Activated T-helper 17 cell treated with anti-CD3 and anti-CD28 coated beads, Interleukin-2, amount 50 U/mL, for 72 hours (primary cell): ENCODE measurements around the gene NECAP2. TPM values are rescaled to one million over a fixed set of nuclear protein-coding genes. Genes with fewer than 3 reads are reported as not detected.
"Not testable (repeated sequence)": the region's sequence is repeated elsewhere in the genome, so short reads cannot be mapped to it uniquely, and the experiment has no call there.

Experiments
- ATAC-seq: fragments of 150-1000 bp; cut with Tn5 transposase; replicated peaks from 2 replicates; pipeline ENCODE4 v1.10.0; 2021; ENCODE audit warnings: mild to moderate bottlenecking, moderate library complexity
- H3K27ac Mint-ChIP-seq: one replicate; pipeline ENCODE4 v1.8.0; 2022; ENCODE audit warnings: mixed read lengths
- H3K27me3 Mint-ChIP-seq: one replicate; pipeline ENCODE4 v1.8.0; 2022; ENCODE audit warnings: mixed read lengths
- H3K36me3 Mint-ChIP-seq: one replicate; pipeline ENCODE4 v1.8.0; 2022; ENCODE audit warnings: low read depth, mild to moderate bottlenecking, mixed read lengths
- H3K4me1 Mint-ChIP-seq: one replicate; pipeline ENCODE4 v1.8.0; 2022; ENCODE audit warnings: mixed read lengths
- H3K4me3 Mint-ChIP-seq: one replicate; pipeline ENCODE4 v1.8.0; 2022; ENCODE audit warnings: mild to moderate bottlenecking, mixed read lengths
- H3K9me3 Mint-ChIP-seq: one replicate; pipeline ENCODE4 v1.8.0; 2022; ENCODE audit warnings: mixed read lengths
- total RNA-seq, 2 donors: library from RNA; stranded (reverse); gene quantifications; one replicate each; pipeline ENCODE4 v1.2.3, GENCODE V29; 2022

The NECAP2 gene
- total RNA-seq, 2 donors from 2014 or later = 68.0 to 83.7 TPM

DNA sequence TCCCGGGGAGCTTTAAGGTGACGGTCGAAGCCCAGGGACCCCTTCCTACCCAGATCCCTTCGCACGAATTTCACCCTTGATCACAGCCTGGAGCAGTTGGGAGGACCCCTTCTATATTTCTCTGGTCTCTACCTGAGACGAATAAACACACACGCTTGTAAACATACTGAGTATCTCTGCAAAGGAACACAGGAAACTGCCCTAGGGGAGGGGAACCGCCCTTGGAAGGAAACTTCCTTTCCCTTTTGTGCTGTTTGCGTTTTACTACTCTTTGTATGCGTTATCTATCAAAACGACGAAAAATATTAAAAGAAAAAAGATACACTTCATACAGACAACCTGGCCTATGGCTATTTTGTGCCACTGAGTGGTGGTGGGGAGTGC is 750 bp downstream of the NECAP2 start:
- Mint-ChIP-seq H3K27ac (peak overlapping the region; percentile 94), H3K9me3 (no peaks in the 10 kb centered on the region), H3K4me1 (peaks cover 17% of the 10 kb centered on the region), H3K36me3 (peaks cover 55% of the 10 kb centered on the region), H3K4me3 (peak overlapping the region; percentile 93), H3K27me3 (no peaks in the 10 kb centered on the region)
- ATAC-seq = peak; percentile 39

- Mint-ChIP-seq H3K27ac (peak overlapping the region; percentile 94), H3K27me3 (no peaks in the 10 kb centered on the region), H3K4me3 (peak overlapping the region; percentile 93), H3K36me3 (peaks cover 64% of the 10 kb centered on the region), H3K9me3 (no peaks in the 10 kb centered on the region), H3K4me1 (peaks cover 17% of the 10 kb centered on the region)
- peak; percentile 13 for ATAC-seq
Measured at GRCh38 chr1:16442265-16442664, 1.7 kb downstream of the NECAP2 start.

- no peak for ATAC-seq
- peak overlapping the region; percentile 93 for H3K4me3 Mint-ChIP-seq
- peaks cover 17% of the 10 kb centered on the region for H3K4me1 Mint-ChIP-seq
- no peaks in the 10 kb centered on the region for H3K27me3 Mint-ChIP-seq
- no peaks in the 10 kb centered on the region for H3K9me3 Mint-ChIP-seq
- H3K36me3 Mint-ChIP-seq = peaks cover 71% of the 10 kb centered on the region
- H3K27ac Mint-ChIP-seq = peak overlapping the region; percentile 94
Measured at GRCh38 chr1:16442941-16443340, 2.4 kb downstream of the NECAP2 start.

- Mint-ChIP-seq H3K27ac (peak overlapping the region; percentile 94), H3K36me3 (peaks cover 84% of the 10 kb centered on the region), H3K4me3 (peak overlapping the region; percentile 93), H3K27me3 (no peaks in the 10 kb centered on the region), H3K4me1 (peaks cover 24% of the 10 kb centered on the region), H3K9me3 (no peaks in the 10 kb centered on the region)
- ATAC-seq = no peak
Measured at GRCh38 chr1:16443975-16444770, 3.6 kb downstream of the NECAP2 start.

GRCh38 chr1:16445052-16445451 is 4.5 kb downstream of the NECAP2 start:
- ATAC-seq = no peak
- H3K36me3 Mint-ChIP-seq = peaks cover 92% of the 10 kb centered on the region
- no peaks in the 10 kb centered on the region for H3K9me3 Mint-ChIP-seq
- H3K4me3 Mint-ChIP-seq = no peak overlapping the region
- no peak overlapping the region for H3K27ac Mint-ChIP-seq
- H3K4me1 Mint-ChIP-seq = peaks cover 29% of the 10 kb centered on the region
- no peaks in the 10 kb centered on the region for H3K27me3 Mint-ChIP-seq

DNA sequence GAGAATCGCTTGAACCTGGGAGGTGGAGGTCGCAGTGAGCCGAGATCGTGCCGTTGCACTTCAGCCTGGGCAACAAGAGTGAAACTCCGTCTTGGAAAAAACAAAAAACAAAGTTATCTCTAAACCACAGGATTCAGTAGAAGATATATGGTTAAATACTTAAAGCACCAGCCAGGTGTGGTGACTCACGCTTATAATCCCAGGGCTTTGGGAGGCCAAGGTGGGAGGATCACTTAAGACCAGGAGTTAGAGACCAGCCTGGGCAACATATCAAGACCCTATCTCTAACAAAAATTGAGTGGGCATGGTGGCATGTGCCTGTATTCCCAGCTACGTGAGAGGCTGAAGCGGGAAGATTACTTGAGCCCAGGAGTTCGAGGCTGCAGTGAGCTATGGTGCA is 5.6 kb downstream of the NECAP2 start:
- no peak for ATAC-seq
- no peak overlapping the region for H3K4me3 Mint-ChIP-seq
- peaks cover 100% of the 10 kb centered on the region for H3K36me3 Mint-ChIP-seq
- no peaks in the 10 kb centered on the region for H3K9me3 Mint-ChIP-seq
- no peak overlapping the region for H3K27ac Mint-ChIP-seq
- peaks cover 31% of the 10 kb centered on the region for H3K4me1 Mint-ChIP-seq
- no peaks in the 10 kb centered on the region for H3K27me3 Mint-ChIP-seq

- H3K4me3 Mint-ChIP-seq = no peak overlapping the region
- no peaks in the 10 kb centered on the region for H3K27me3 Mint-ChIP-seq
- peaks cover 100% of the 10 kb centered on the region for H3K36me3 Mint-ChIP-seq
- peak overlapping the region; percentile 52 for H3K27ac Mint-ChIP-seq
- peaks cover 38% of the 10 kb centered on the region for H3K4me1 Mint-ChIP-seq
- ATAC-seq = no peak
- H3K9me3 Mint-ChIP-seq = no peaks in the 10 kb centered on the region
Measured at GRCh38 chr1:16447641-16448040, 7.1 kb downstream of the NECAP2 start.

DNA sequence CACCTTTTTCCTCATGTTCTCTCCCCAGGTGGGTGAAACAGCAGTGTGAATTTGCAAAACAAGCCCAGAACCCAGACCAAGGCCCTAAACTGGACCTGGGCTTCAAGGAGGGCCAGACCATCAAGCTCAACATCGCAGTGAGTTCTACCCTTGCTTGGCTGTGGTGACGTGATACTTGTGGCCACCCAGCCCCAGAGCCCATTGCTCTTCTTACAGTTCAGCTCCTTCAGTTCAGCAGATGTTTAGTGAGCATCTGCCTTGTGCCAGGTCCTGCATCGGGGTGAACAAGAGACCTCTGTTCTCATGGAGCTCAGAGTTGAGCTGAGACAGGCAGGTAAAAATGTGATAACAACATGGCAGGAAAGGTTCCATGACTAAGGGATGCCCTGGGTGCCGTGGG is 8.5 kb downstream of the NECAP2 start:
- H3K4me3 Mint-ChIP-seq = no peak overlapping the region
- no peaks in the 10 kb centered on the region for H3K9me3 Mint-ChIP-seq
- no peak for ATAC-seq
- peaks cover 26% of the 10 kb centered on the region for H3K4me1 Mint-ChIP-seq
- H3K27me3 Mint-ChIP-seq = no peaks in the 10 kb centered on the region
- H3K27ac Mint-ChIP-seq = peak overlapping the region; percentile 80
- peaks cover 98% of the 10 kb centered on the region for H3K36me3 Mint-ChIP-seq

DNA sequence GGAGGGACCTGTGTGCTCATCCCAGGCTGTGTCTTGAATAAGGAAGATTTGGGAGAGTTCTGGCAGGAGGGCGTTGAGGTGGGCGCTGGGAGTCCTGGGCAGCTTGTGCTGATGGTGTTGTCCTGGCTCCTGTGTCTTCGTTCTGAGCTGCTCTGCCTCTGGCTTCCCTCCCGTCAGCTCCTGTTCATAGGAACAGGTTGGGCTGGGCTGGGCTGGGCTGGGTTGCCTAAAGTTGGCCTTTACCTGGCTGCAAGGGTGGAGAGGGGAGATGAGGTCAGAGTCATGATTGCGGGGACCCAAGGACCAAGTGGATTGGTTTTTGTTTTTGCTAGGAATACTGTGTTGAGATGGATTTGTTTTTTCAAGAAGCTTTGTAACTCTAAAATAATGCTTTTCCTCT is 9.1 kb downstream of the NECAP2 start:
- peaks cover 21% of the 10 kb centered on the region for H3K4me1 Mint-ChIP-seq
- no peak overlapping the region for H3K4me3 Mint-ChIP-seq
- peak overlapping the region; percentile 80 for H3K27ac Mint-ChIP-seq
- H3K9me3 Mint-ChIP-seq = no peaks in the 10 kb centered on the region
- no peaks in the 10 kb centered on the region for H3K27me3 Mint-ChIP-seq
- H3K36me3 Mint-ChIP-seq = peaks cover 98% of the 10 kb centered on the region
- no peak for ATAC-seq

DNA sequence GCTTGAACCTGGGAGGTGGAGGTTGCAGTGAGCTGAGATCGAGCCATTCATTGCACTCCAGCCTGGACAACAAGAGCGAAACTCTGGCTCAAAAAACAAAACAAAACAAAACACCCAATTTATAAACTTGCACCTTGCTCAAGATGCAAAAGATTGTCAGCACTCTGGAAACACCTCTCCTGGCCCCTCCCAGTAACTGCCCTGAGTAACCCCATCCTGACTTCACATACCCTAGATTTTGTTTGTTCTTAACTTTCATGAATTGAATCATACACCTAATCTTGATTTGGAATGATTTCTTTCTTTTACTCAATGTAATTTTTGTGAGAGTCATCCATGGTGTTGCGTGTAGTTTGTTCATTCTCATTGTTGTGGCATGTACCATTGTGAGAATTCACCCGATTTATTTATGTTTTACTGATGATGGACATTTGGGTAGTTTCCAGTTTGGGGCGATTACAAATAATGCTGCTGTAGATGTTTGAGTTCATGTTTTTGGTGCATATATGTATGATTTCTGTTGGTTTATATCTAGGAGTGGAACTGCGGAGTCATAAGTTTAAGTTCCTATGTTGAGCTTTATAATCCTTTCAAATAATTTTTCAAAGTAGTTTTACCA is 10.4 kb downstream of the NECAP2 start:
- Mint-ChIP-seq H3K27me3 (no peaks in the 10 kb centered on the region), H3K4me3 (no peak overlapping the region), H3K9me3 (no peaks in the 10 kb centered on the region), H3K27ac (peak overlapping the region; percentile 37), H3K36me3 (peaks cover 98% of the 10 kb centered on the region), H3K4me1 (peaks cover 21% of the 10 kb centered on the region)
- ATAC-seq = peak; percentile 71

DNA sequence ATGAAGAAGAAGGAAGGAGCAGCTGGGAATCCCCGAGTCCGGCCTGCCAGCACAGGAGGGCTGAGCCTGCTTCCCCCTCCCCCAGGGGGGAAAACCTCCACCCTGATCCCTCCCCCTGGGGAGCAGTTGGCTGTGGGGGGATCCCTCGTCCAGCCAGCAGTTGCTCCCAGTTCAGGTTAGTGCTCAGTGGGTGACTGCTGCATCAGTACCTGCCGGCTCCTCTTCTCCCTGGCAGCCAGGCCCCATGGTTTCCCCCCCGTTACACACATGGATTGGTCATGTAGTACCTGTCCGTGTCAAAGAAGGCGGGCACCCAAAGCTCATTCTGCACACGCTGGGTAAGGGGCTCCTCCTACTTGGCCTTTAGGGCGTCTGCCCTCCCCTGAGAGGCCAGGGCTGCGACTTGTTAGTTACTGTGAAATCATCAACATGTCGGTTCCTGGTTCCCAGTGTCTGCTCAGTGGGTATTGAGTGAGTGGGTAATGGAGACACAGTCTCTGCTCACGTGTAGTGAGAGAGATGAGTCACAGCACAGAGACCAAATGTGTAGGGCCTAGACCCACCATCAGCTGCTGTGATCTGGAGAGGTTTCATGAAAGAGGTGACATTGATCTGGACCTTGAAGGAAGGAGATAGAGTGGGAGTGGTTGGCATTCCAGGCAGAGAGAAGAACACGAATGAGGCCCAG is 11.5 kb downstream of the NECAP2 start:
- Mint-ChIP-seq H3K36me3 (peaks cover 98% of the 10 kb centered on the region), H3K9me3 (no peaks in the 10 kb centered on the region), H3K4me3 (no peak overlapping the region), H3K27ac (peak overlapping the region; percentile 21), H3K27me3 (no peaks in the 10 kb centered on the region), H3K4me1 (peaks cover 21% of the 10 kb centered on the region)
- ATAC-seq = no peak

DNA sequence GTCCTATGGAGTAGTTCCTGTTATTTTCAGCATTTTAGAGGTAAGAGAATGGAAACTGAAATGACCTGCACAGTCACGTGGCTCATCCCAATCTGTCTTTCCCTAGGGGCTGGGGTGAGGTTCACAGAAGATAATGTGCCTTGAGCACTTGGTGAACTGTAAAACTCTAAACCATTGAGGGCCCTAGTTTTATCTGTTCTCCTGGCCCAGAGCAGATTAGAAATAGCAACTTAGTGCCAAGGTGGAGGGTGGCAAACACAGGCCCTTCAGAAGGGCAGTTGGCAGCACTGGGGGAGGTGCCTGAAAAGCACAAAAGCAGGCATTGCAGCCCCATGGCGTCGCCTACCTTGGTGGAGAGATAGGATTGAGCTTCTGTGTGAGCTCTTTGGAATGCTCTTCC is 14.4 kb downstream of the NECAP2 start:
- H3K4me1 Mint-ChIP-seq, ATAC-seq, H3K9me3 Mint-ChIP-seq, H3K27me3 Mint-ChIP-seq, H3K27ac Mint-ChIP-seq, H3K4me3 Mint-ChIP-seq: not testable (repeated sequence)
- peaks cover 97% of the 10 kb centered on the region for H3K36me3 Mint-ChIP-seq

DNA sequence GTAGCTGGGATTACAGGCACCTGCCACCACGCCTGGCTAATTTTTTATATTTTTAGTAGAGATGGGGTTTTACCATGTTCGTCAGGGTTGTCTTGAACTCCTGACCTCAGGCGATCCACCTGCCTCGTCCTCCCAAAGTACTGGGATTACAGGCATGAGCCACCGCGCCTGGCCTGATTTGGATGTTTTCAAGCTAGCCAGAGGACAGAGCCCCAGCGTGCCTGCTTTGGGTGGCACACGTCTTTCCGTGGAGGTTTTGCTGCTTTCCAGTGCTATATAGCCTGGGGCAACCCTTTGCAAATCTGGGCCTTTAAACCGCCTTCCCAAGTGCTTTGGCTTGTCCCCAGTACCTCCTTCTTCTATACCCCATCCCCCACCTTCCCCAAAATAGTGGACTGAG is 15.6 kb downstream of the NECAP2 start:
- not testable (repeated sequence) for H3K4me3 Mint-ChIP-seq, H3K27ac Mint-ChIP-seq, H3K27me3 Mint-ChIP-seq, H3K9me3 Mint-ChIP-seq, ATAC-seq
- Mint-ChIP-seq H3K36me3 (peaks cover 97% of the 10 kb centered on the region), H3K4me1 (peaks cover 10% of the 10 kb centered on the region)

GRCh38 chr1:16458831-16459230 is 18.3 kb downstream of the NECAP2 start:
- Mint-ChIP-seq H3K27ac (no peak overlapping the region), H3K27me3 (no peaks in the 10 kb centered on the region), H3K4me3 (no peak overlapping the region), H3K36me3 (peaks cover 96% of the 10 kb centered on the region), H3K4me1 (peaks cover 6% of the 10 kb centered on the region), H3K9me3 (no peaks in the 10 kb centered on the region)
- no peak for ATAC-seq
